ENCODE results near the gene GMEB2.

GMEB2 gene

DNA sequence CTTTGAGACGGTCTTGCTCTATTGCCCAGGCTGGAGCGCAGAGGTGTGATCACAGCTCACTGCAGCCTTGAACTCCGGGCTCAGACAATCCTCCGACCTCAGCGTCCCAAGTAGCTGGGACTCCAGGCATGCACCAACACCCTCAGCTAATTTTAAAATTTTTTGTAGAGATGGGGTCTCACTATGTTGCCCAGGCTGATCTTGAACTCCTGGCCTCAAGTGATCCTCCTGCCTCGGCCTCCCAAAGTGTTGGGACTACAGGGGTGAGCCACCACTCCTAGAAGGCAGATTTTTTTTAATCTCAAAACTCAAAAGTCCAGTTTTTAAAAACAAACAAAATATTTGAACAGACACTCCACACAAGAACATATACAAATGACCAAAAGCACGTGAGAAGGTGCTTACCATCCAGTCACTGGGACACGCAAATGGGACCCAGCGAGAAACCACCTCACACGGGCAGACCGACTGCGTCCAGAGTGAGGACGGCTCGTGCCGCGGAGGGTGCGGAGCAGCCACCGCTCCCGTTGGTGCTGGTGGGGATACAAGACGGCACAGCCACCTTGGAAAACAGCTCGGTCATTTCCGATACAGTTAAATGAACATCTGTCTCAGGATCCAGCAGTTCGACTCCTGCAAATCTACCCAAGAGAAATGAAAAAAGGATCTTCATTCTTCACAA, 44.4 kb downstream of the GMEB2 start:
- DNase-seq (ENCODE audit: extremely low read depth, insufficient read length): no peak
- TF ChIP-seq, protein P1, sequence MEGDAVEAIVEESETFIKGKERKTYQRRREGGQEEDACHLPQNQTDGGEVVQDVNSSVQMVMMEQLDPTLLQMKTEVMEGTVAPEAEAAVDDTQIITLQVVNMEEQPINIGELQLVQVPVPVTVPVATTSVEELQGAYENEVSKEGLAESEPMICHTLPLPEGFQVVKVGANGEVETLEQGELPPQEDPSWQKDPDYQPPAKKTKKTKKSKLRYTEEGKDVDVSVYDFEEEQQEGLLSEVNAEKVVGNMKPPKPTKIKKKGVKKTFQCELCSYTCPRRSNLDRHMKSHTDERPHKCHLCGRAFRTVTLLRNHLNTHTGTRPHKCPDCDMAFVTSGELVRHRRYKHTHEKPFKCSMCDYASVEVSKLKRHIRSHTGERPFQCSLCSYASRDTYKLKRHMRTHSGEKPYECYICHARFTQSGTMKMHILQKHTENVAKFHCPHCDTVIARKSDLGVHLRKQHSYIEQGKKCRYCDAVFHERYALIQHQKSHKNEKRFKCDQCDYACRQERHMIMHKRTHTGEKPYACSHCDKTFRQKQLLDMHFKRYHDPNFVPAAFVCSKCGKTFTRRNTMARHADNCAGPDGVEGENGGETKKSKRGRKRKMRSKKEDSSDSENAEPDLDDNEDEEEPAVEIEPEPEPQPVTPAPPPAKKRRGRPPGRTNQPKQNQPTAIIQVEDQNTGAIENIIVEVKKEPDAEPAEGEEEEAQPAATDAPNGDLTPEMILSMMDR (IDR thresholded peaks at IDR 0.05; ENCODE audit: insufficient read depth, low read length, poor library complexity, severe bottlenecking): no peak
- no peak overlapping the region for H3K4me3 ChIP-seq (replicated peaks; ENCODE audit: low read depth, low read length)
- H3K36me3 ChIP-seq (ENCODE audit: control insufficient read depth, insufficient read depth, low read length): peaks cover 3% of the 10 kb centered on the region; the same call in 1 of the 2 replicates
- no peaks in the 10 kb centered on the region for H3K27me3 ChIP-seq (replicated peaks; ENCODE audit: control insufficient read depth, insufficient read depth, low read length)

DNA sequence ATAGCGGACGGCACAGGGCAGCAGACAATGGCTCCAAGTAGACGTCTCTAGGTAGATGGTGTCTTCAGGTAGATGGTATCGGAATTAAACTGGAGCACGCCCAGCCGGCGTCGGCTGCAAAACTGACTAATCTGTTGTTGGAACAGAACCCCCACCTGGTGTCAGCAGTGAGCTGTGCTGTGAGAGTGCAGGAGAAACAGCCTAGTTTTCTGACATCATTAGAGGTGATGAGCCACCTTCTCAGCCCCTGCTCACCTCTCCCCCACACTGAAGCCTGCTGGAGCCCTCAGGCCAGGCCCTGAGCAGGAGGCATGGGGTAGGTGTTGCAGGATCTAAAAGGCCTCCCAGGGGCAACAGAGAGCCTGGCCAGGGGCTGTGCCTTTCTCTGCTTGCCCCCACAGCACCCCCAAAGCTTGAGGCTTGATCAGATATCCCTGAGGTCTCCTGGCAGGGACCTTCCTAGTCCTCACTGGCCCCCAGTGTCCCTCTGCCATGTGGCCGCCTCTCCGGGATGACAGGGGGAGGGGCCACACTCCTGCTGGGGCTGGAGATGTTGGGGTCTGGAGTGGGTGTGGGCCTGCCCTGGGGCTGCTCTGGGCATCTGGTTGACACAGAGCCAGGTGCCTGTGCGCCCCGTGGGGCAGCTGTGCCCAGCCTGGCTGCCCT, 46.0 kb downstream of the GMEB2 start:
- no peak overlapping the region for H3K4me3 ChIP-seq (replicated peaks; ENCODE audit: low read depth, low read length)
- TF ChIP-seq, protein P1 (IDR thresholded peaks at IDR 0.05; ENCODE audit: insufficient read depth, low read length, poor library complexity, severe bottlenecking): peak; percentile 76
- no peak for DNase-seq (ENCODE audit: extremely low read depth, insufficient read length)
- H3K27me3 ChIP-seq (replicated peaks; ENCODE audit: control insufficient read depth, insufficient read depth, low read length): no peaks in the 10 kb centered on the region
- no peaks in the 10 kb centered on the region for H3K36me3 ChIP-seq (ENCODE audit: control insufficient read depth, insufficient read depth, low read length)

DNA sequence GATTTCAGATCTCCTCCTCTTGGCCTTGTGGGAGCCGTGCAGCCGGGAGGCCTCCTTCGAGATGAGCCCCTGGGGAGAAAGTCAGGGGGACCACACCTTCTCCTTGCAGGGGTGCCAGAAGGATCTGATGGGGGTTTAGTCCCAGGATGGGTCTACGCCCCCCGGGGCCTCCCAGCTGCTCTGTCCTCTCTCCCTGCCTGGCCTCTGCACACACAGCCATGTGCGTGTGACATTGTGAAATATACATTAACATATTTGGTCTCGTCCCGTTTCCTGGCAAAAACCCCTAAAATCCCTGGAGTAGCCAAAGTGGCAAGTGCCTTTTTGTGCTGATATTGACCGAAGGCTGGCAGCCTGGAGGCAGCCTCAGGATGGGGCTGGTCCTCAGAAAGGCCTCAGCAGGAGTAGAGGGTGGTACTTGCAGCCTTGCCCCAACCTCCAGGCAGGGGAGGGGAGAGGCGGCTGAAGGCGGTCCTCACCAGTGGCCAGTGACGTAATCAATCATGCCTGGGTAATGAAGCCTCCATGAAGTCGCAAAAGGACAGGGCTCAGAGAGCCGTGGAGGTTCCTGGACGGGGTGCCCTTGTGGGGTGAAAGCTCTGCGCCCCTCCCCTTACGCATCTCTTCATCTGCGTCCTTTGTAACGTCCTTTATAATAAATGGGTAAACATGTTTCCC, 47.7 kb downstream of the GMEB2 start:
- Histone ChIP-seq H3K4me3 (replicated peaks; ENCODE audit: low read depth, low read length) (no peak overlapping the region), H3K27me3 (replicated peaks; ENCODE audit: control insufficient read depth, insufficient read depth, low read length) (no peaks in the 10 kb centered on the region), H3K36me3 (ENCODE audit: control insufficient read depth, insufficient read depth, low read length) (no peaks in the 10 kb centered on the region)
- no peak for DNase-seq (ENCODE audit: extremely low read depth, insufficient read length)
- TF ChIP-seq, protein P1 (IDR thresholded peaks at IDR 0.05; ENCODE audit: insufficient read depth, low read length, poor library complexity, severe bottlenecking): no peak

DNA sequence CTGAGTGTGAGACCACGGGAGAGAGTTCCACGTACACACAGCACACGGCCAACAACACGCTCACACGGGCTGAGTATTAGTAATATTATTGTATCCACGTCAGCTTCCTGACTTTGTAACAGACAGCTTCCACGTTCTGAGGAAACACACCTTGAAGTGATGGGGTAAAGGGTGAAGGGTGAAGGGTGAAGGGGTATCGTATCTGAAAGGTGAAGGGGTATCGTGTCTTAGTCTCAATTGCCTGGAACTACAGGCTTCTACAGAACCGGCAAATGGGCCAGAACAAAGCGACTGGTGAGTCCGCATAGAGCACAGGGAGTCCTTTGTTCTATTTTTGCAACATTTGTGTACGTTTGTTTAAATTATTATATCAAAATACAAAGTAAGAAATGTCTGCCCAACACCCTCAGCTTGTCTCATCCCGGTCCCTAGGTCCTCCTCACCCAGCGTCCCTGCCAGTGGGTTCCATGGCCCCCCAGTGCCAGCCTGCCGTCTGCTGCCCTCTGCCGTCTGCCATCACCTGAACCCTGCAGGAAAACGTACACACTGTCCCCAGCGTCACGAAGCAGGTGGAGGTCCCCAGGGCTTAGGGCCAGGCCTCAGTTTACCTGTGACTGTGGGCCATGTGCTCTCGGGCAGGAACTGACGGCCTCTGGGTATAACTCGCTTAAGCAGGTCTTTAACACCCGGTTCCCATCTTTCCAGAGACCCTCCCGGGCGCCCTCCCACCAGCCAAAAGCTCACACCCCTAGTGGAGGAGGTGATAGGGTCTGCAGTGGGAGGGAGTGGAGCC, 48.5 kb downstream of the GMEB2 start:
- H3K36me3 ChIP-seq (ENCODE audit: control insufficient read depth, insufficient read depth, low read length): no peaks in the 10 kb centered on the region
- H3K27me3 ChIP-seq (replicated peaks; ENCODE audit: control insufficient read depth, insufficient read depth, low read length): no peaks in the 10 kb centered on the region
- no peak for DNase-seq (ENCODE audit: extremely low read depth, insufficient read length)
- TF ChIP-seq, protein P1 (IDR thresholded peaks at IDR 0.05; ENCODE audit: insufficient read depth, low read length, poor library complexity, severe bottlenecking): peak; percentile 35
- no peak overlapping the region for H3K4me3 ChIP-seq (replicated peaks; ENCODE audit: low read depth, low read length)

DNA sequence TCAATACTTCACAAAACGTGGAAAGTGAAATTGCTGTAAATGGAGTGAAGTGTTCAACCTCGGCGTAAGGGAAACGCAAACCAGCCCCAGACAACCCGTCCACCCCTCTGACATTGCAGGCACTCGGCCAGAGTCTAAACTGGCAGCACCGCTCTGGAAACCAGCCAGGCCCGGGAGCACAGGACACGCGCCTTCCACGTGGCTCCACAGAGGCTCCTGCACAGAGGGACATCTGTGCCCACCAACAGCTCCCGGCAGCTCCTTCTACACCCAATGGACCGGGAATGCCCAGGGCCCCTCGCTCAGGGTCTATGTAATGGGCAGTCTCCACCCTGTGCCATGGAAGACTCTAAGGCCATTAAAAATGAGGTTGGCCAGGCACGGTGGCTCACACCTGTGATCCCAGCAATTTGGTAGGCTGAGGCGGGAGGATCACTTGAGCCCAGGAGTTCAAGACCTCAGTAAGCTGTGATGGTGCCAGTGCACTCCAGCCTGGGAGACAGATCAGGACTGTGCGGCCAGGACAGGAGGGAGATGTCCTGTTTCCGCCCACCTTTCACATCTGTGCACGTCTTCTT, 49.5 kb downstream of the GMEB2 start:
- Histone ChIP-seq H3K4me3 (replicated peaks; ENCODE audit: low read depth, low read length) (no peak overlapping the region), H3K27me3 (replicated peaks; ENCODE audit: control insufficient read depth, insufficient read depth, low read length) (no peaks in the 10 kb centered on the region), H3K36me3 (ENCODE audit: control insufficient read depth, insufficient read depth, low read length) (no peaks in the 10 kb centered on the region; the same call in none of the 2 replicates)
- TF ChIP-seq, protein P1 (IDR thresholded peaks at IDR 0.05; ENCODE audit: insufficient read depth, low read length, poor library complexity, severe bottlenecking): no peak
- no peak for DNase-seq (ENCODE audit: extremely low read depth, insufficient read length)
